Measurements from ENCODE around the gene DUS1L.
A peak's percentile ranks its signal among the peaks of the same experiment; 100 is the strongest.

The DUS1L gene

GRCh38 chr17:82070611-82071010 is 5.0 kb upstream of the DUS1L start:
- Histone ChIP-seq H3K4me3 (ENCODE audit: insufficient read depth, low read depth, low read length, poor library complexity, severe bottlenecking) (no peak overlapping the region), H3K9me3 (ENCODE audit: control insufficient read depth, low read length) (no peaks in the 10 kb centered on the region), H3K27ac (ENCODE audit: insufficient read depth, low read length, poor library complexity, severe bottlenecking) (no peak overlapping the region), H3K4me1 (ENCODE audit: control insufficient read depth, insufficient read depth, low read length, poor library complexity, severe bottlenecking) (peaks cover 6% of the 10 kb centered on the region), H3K36me3 (ENCODE audit: control insufficient read depth, insufficient read depth, low read length) (no peaks in the 10 kb centered on the region), H3K27me3 (replicated peaks; ENCODE audit: control insufficient read depth, insufficient read depth, low read length, poor library complexity, severe bottlenecking) (no peaks in the 10 kb centered on the region)
- no peak for DNase-seq

- DNase-seq, result peak in 1 of 3 donors; percentile 12
- peaks cover 18% of the 10 kb centered on the region for H3K4me1 ChIP-seq (ENCODE audit: control insufficient read depth, insufficient read depth, low read length, poor library complexity, severe bottlenecking)
- peak overlapping the region; percentile 68 for H3K4me3 ChIP-seq (ENCODE audit: insufficient read depth, low read depth, low read length, poor library complexity, severe bottlenecking)
- H3K27ac ChIP-seq (ENCODE audit: insufficient read depth, low read length, poor library complexity, severe bottlenecking), result peak overlapping the region; percentile 61
- H3K9me3 ChIP-seq (ENCODE audit: control insufficient read depth, low read length), result no peaks in the 10 kb centered on the region
- peaks cover 28% of the 10 kb centered on the region for H3K36me3 ChIP-seq (ENCODE audit: control insufficient read depth, insufficient read depth, low read length)
- no peaks in the 10 kb centered on the region for H3K27me3 ChIP-seq (replicated peaks; ENCODE audit: control insufficient read depth, insufficient read depth, low read length, poor library complexity, severe bottlenecking)
Observed at GRCh38 chr17:82065193-82065637, 389 bp downstream of the DUS1L start.

GRCh38 chr17:82064433-82065192 is 991 bp downstream of the DUS1L start:
- H3K4me3 ChIP-seq (ENCODE audit: insufficient read depth, low read depth, low read length, poor library complexity, severe bottlenecking), result peak overlapping the region; percentile 68
- peaks cover 18% of the 10 kb centered on the region for H3K4me1 ChIP-seq (ENCODE audit: control insufficient read depth, insufficient read depth, low read length, poor library complexity, severe bottlenecking)
- H3K9me3 ChIP-seq (ENCODE audit: control insufficient read depth, low read length), result no peaks in the 10 kb centered on the region
- H3K36me3 ChIP-seq (ENCODE audit: control insufficient read depth, insufficient read depth, low read length), result peaks cover 34% of the 10 kb centered on the region
- no peak for DNase-seq
- peak overlapping the region; percentile 61 for H3K27ac ChIP-seq (ENCODE audit: insufficient read depth, low read length, poor library complexity, severe bottlenecking)
- no peaks in the 10 kb centered on the region for H3K27me3 ChIP-seq (replicated peaks; ENCODE audit: control insufficient read depth, insufficient read depth, low read length, poor library complexity, severe bottlenecking)

- Histone ChIP-seq H3K36me3 (ENCODE audit: control insufficient read depth, insufficient read depth, low read length) (peaks cover 43% of the 10 kb centered on the region), H3K9me3 (ENCODE audit: control insufficient read depth, low read length) (no peaks in the 10 kb centered on the region), H3K27me3 (replicated peaks; ENCODE audit: control insufficient read depth, insufficient read depth, low read length, poor library complexity, severe bottlenecking) (no peaks in the 10 kb centered on the region), H3K27ac (ENCODE audit: insufficient read depth, low read length, poor library complexity, severe bottlenecking) (no peak overlapping the region), H3K4me1 (ENCODE audit: control insufficient read depth, insufficient read depth, low read length, poor library complexity, severe bottlenecking) (peaks cover 18% of the 10 kb centered on the region), H3K4me3 (ENCODE audit: insufficient read depth, low read depth, low read length, poor library complexity, severe bottlenecking) (no peak overlapping the region)
- DNase-seq, result no peak
Observed at GRCh38 chr17:82063424-82064415, 1.9 kb downstream of the DUS1L start.

GRCh38 chr17:82062984-82063368 is 2.6 kb downstream of the DUS1L start:
- Histone ChIP-seq H3K36me3 (ENCODE audit: control insufficient read depth, insufficient read depth, low read length) (peaks cover 50% of the 10 kb centered on the region), H3K4me1 (ENCODE audit: control insufficient read depth, insufficient read depth, low read length, poor library complexity, severe bottlenecking) (peaks cover 18% of the 10 kb centered on the region), H3K9me3 (ENCODE audit: control insufficient read depth, low read length) (no peaks in the 10 kb centered on the region), H3K27me3 (replicated peaks; ENCODE audit: control insufficient read depth, insufficient read depth, low read length, poor library complexity, severe bottlenecking) (no peaks in the 10 kb centered on the region), H3K27ac (ENCODE audit: insufficient read depth, low read length, poor library complexity, severe bottlenecking) (no peak overlapping the region), H3K4me3 (ENCODE audit: insufficient read depth, low read depth, low read length, poor library complexity, severe bottlenecking) (no peak overlapping the region)
- DNase-seq, result no peak

GRCh38 chr17:82062076-82062983 is 3.3 kb downstream of the DUS1L start:
- no peaks in the 10 kb centered on the region for H3K9me3 ChIP-seq (ENCODE audit: control insufficient read depth, low read length)
- H3K4me3 ChIP-seq (ENCODE audit: insufficient read depth, low read depth, low read length, poor library complexity, severe bottlenecking), result no peak overlapping the region
- no peak for DNase-seq
- H3K36me3 ChIP-seq (ENCODE audit: control insufficient read depth, insufficient read depth, low read length), result peaks cover 56% of the 10 kb centered on the region
- H3K27ac ChIP-seq (ENCODE audit: insufficient read depth, low read length, poor library complexity, severe bottlenecking), result no peak overlapping the region
- peaks cover 18% of the 10 kb centered on the region for H3K4me1 ChIP-seq (ENCODE audit: control insufficient read depth, insufficient read depth, low read length, poor library complexity, severe bottlenecking)
- H3K27me3 ChIP-seq (replicated peaks; ENCODE audit: control insufficient read depth, insufficient read depth, low read length, poor library complexity, severe bottlenecking), result no peaks in the 10 kb centered on the region

GRCh38 chr17:82061047-82061925 is 4.3 kb downstream of the DUS1L start:
- Histone ChIP-seq H3K36me3 (ENCODE audit: control insufficient read depth, insufficient read depth, low read length) (peaks cover 66% of the 10 kb centered on the region), H3K4me3 (ENCODE audit: insufficient read depth, low read depth, low read length, poor library complexity, severe bottlenecking) (no peak overlapping the region), H3K9me3 (ENCODE audit: control insufficient read depth, low read length) (no peaks in the 10 kb centered on the region), H3K27ac (ENCODE audit: insufficient read depth, low read length, poor library complexity, severe bottlenecking) (no peak overlapping the region), H3K27me3 (replicated peaks; ENCODE audit: control insufficient read depth, insufficient read depth, low read length, poor library complexity, severe bottlenecking) (no peaks in the 10 kb centered on the region), H3K4me1 (ENCODE audit: control insufficient read depth, insufficient read depth, low read length, poor library complexity, severe bottlenecking) (peaks cover 16% of the 10 kb centered on the region)
- no peak for DNase-seq

- peaks cover 71% of the 10 kb centered on the region for H3K36me3 ChIP-seq (ENCODE audit: control insufficient read depth, insufficient read depth, low read length)
- H3K4me3 ChIP-seq (ENCODE audit: insufficient read depth, low read depth, low read length, poor library complexity, severe bottlenecking), result no peak overlapping the region
- no peaks in the 10 kb centered on the region for H3K9me3 ChIP-seq (ENCODE audit: control insufficient read depth, low read length)
- peaks cover 12% of the 10 kb centered on the region for H3K4me1 ChIP-seq (ENCODE audit: control insufficient read depth, insufficient read depth, low read length, poor library complexity, severe bottlenecking)
- DNase-seq, result no peak
- no peaks in the 10 kb centered on the region for H3K27me3 ChIP-seq (replicated peaks; ENCODE audit: control insufficient read depth, insufficient read depth, low read length, poor library complexity, severe bottlenecking)
- H3K27ac ChIP-seq (ENCODE audit: insufficient read depth, low read length, poor library complexity, severe bottlenecking), result no peak overlapping the region
Observed at GRCh38 chr17:82060614-82061013, 5.0 kb downstream of the DUS1L start.

GRCh38 chr17:82060001-82060380 is 5.6 kb downstream of the DUS1L start:
- Histone ChIP-seq H3K36me3 (ENCODE audit: control insufficient read depth, insufficient read depth, low read length) (peaks cover 75% of the 10 kb centered on the region), H3K4me3 (ENCODE audit: insufficient read depth, low read depth, low read length, poor library complexity, severe bottlenecking) (no peak overlapping the region), H3K27ac (ENCODE audit: insufficient read depth, low read length, poor library complexity, severe bottlenecking) (no peak overlapping the region), H3K4me1 (ENCODE audit: control insufficient read depth, insufficient read depth, low read length, poor library complexity, severe bottlenecking) (peaks cover 9% of the 10 kb centered on the region), H3K27me3 (replicated peaks; ENCODE audit: control insufficient read depth, insufficient read depth, low read length, poor library complexity, severe bottlenecking) (no peaks in the 10 kb centered on the region), H3K9me3 (ENCODE audit: control insufficient read depth, low read length) (no peaks in the 10 kb centered on the region)
- no peak for DNase-seq

Measured in effector memory CD4-positive, alpha-beta T cell (primary cell).